IMR-90 (cell line): ENCODE measurements around the gene LCE1D.
A peak's percentile ranks its signal among the peaks of the same experiment; 100 is the strongest.

ENCODE experiments used
- CEBPB ChIP-seq: IDR thresholded peaks from 2 replicates; pipeline ENCODE4 v1.6.1; 2012; ENCODE audit warnings: low read depth, low read length, improper control_type of control experiment
- USF2 ChIP-seq: fragments of 150-350 bp; IDR thresholded peaks from 2 replicates; pipeline ENCODE4 v1.6.1; 2017; ENCODE audit warnings: mild to moderate bottlenecking, antibody characterized with exemption, low read length, low read depth
- TF ChIP-seq, protein P1 (sequence below): conservative IDR thresholded peaks from 2 replicates; pipeline ENCODE4 v1.5.1; 2012; ENCODE audit warnings: mild to moderate bottlenecking, low read depth, low read length, improper control_type of control experiment

- TF ChIP-seq, protein P1, sequence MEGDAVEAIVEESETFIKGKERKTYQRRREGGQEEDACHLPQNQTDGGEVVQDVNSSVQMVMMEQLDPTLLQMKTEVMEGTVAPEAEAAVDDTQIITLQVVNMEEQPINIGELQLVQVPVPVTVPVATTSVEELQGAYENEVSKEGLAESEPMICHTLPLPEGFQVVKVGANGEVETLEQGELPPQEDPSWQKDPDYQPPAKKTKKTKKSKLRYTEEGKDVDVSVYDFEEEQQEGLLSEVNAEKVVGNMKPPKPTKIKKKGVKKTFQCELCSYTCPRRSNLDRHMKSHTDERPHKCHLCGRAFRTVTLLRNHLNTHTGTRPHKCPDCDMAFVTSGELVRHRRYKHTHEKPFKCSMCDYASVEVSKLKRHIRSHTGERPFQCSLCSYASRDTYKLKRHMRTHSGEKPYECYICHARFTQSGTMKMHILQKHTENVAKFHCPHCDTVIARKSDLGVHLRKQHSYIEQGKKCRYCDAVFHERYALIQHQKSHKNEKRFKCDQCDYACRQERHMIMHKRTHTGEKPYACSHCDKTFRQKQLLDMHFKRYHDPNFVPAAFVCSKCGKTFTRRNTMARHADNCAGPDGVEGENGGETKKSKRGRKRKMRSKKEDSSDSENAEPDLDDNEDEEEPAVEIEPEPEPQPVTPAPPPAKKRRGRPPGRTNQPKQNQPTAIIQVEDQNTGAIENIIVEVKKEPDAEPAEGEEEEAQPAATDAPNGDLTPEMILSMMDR, result no peak
- peak; percentile 35; the same call in 1 of the 2 replicates for TF ChIP-seq CEBPB
- TF ChIP-seq USF2, result no peak
Observed at GRCh38 chr1:152747831-152748230, 48.7 kb upstream of the LCE1D start.
